Prostate gland (tissue), 2 donors: ENCODE measurements around the gene BLZF1.

ENCODE experiments used
- POLR2A ChIP-seq: fragments of 450-650 bp; IDR thresholded peaks from one replicate; pipeline ENCODE4 v1.6.1; 2016; ENCODE audit warnings: antibody characterized with exemption, mild to moderate bottlenecking
- TF ChIP-seq, protein P1 (sequence below), 4 experiments: fragments of 200-600 bp in 2 of 4; fragments of 450-650 bp in 2 of 4; sonication (generic) in 2 of 4; IDR thresholded peaks; 1 replicate in 3 of 4; 2 replicates in 1 of 4; pipeline ENCODE4 v1.5.1; 2016 to 2019; ENCODE audit warnings: antibody characterized with exemption in 4 of 4, mild to moderate bottlenecking in 2 of 4, moderate library complexity in 2 of 4

DNA sequence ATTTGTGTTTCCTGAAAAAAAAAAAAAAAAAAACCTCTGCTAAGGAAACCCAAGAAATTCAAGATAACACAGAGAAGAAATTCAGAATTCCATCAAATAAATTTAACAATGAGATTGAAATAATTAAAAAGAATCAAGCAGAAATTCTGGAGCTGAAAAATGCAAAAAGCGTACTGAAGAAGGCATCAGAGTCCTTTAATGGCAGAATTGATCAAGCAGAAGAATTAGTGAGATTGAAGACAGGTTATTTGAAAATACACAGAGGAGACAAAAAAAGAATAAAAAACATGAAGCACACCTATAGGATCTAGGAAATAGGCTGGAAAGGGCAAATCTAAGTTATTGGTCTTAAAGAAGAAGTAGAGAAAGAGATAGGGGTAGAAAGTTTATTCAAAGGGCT, 38.6 kb upstream of the BLZF1 start:
- TF ChIP-seq, protein P1, sequence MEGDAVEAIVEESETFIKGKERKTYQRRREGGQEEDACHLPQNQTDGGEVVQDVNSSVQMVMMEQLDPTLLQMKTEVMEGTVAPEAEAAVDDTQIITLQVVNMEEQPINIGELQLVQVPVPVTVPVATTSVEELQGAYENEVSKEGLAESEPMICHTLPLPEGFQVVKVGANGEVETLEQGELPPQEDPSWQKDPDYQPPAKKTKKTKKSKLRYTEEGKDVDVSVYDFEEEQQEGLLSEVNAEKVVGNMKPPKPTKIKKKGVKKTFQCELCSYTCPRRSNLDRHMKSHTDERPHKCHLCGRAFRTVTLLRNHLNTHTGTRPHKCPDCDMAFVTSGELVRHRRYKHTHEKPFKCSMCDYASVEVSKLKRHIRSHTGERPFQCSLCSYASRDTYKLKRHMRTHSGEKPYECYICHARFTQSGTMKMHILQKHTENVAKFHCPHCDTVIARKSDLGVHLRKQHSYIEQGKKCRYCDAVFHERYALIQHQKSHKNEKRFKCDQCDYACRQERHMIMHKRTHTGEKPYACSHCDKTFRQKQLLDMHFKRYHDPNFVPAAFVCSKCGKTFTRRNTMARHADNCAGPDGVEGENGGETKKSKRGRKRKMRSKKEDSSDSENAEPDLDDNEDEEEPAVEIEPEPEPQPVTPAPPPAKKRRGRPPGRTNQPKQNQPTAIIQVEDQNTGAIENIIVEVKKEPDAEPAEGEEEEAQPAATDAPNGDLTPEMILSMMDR (IDR thresholded peaks at IDR 0.05) = no peak
- TF ChIP-seq POLR2A = no peak
